GM12878 (cell line): ENCODE results near the gene GBGT1.

Source experiments
- BCLAF1 ChIP-seq: fragments of 450-650 bp; IDR thresholded peaks from 2 replicates; pipeline ENCODE4 v1.6.1; 2017; ENCODE audit warnings: antibody characterized with exemption, mild to moderate bottlenecking, moderate library complexity
- CTCF ChIP-seq, 3 experiments: IDR thresholded peaks in 2 of 3; conservative IDR thresholded peaks in 1 of 3; 2 replicates each; pipeline ENCODE4 v1.5.1; 2011; ENCODE audit warnings: low read depth in 3 of 3, low read length in 3 of 3, mild to moderate bottlenecking in 3 of 3, control low read depth in 2 of 3, moderate library complexity in 2 of 3, inconsistent platforms in 1 of 3, mixed read lengths in 1 of 3; ENCODE audit not compliant: control insufficient read depth in 2 of 3, insufficient read depth in 1 of 3; ENCODE audit errors: extremely low read depth in 1 of 3
- E4F1 ChIP-seq: fragments of 450-650 bp; IDR thresholded peaks from 2 replicates; pipeline ENCODE4 v1.6.1; 2018; ENCODE audit warnings: borderline replicate concordance, mild to moderate bottlenecking; ENCODE audit not compliant: partially characterized antibody
- EED ChIP-seq: sonication (generic); IDR thresholded peaks from 2 replicates; pipeline ENCODE4 v1.6.1; 2016; ENCODE audit warnings: antibody characterized with exemption, low read depth
- IKZF1 ChIP-seq: fragments of 450-650 bp; conservative IDR thresholded peaks from 2 replicates; pipeline ENCODE4 v1.6.1; 2017; ENCODE audit warnings: antibody characterized with exemption, mild to moderate bottlenecking
- MLLT1 ChIP-seq: fragments of 450-650 bp; IDR thresholded peaks from 2 replicates; pipeline ENCODE4 v1.6.1; 2016; ENCODE audit warnings: mild to moderate bottlenecking
- NFXL1 ChIP-seq: fragments of 450-650 bp; IDR thresholded peaks from 2 replicates; pipeline ENCODE4 v1.6.1; 2017; ENCODE audit warnings: antibody characterized with exemption, mild to moderate bottlenecking, borderline replicate concordance
- POLR2AphosphoS5 ChIP-seq: IDR thresholded peaks from 2 replicates; pipeline ENCODE4 v1.6.1; 2011; ENCODE audit warnings: mild to moderate bottlenecking, low read length, inconsistent platforms
- PRDM15 ChIP-seq: fragments of 450-650 bp; formaldehyde crosslinking; IDR thresholded peaks from 2 replicates; pipeline ENCODE4 v1.4.0; 2020; ENCODE audit warnings: mild to moderate bottlenecking, moderate library complexity
- RAD21 ChIP-seq: IDR thresholded peaks from 2 replicates; pipeline ENCODE4 v1.6.1; 2011; ENCODE audit warnings: mild to moderate bottlenecking, low read depth, low read length, moderate library complexity; ENCODE audit not compliant: insufficient read depth
- REST ChIP-seq: IDR thresholded peaks from 2 replicates; pipeline ENCODE4 v1.6.1; 2012; ENCODE audit warnings: mild to moderate bottlenecking, low read depth, low read length
- USF1 ChIP-seq: IDR thresholded peaks from 2 replicates; pipeline ENCODE4 v1.6.1; 2011; ENCODE audit warnings: borderline replicate concordance, low read depth, mild to moderate bottlenecking, moderate library complexity, mixed read lengths, low read length; ENCODE audit not compliant: insufficient read depth; ENCODE audit errors: extremely low read length
- YY1 ChIP-seq: IDR thresholded peaks from 2 replicates; pipeline ENCODE4 v1.6.1; 2011; ENCODE audit warnings: low read depth, mild to moderate bottlenecking, low read length
- ZBTB11 ChIP-seq: fragments of 450-650 bp; formaldehyde crosslinking; IDR thresholded peaks from 2 replicates; pipeline ENCODE4 v1.5.0; 2022; ENCODE audit warnings: mild to moderate bottlenecking, missing genetic modification characterization

- TF ChIP-seq POLR2AphosphoS5 = no peak
- no peak for TF ChIP-seq CTCF (IDR thresholded peaks at IDR 0.05 in 2 of 3, conservative IDR thresholded peaks at IDR 0.05 in 1 of 3; ENCODE audit: control insufficient read depth in 2 of 3, extremely low read depth in 1 of 3, insufficient read depth in 1 of 3, low read depth in 3 of 3, low read length in 3 of 3)
- no peak for TF ChIP-seq YY1
- no peak for TF ChIP-seq BCLAF1
- TF ChIP-seq RAD21 = no peak
- no peak for TF ChIP-seq IKZF1
- TF ChIP-seq PRDM15 (CRISPR knock-in tag) = no peak
- no peak for TF ChIP-seq REST
- TF ChIP-seq USF1 = no peak
- TF ChIP-seq E4F1 = no peak
- TF ChIP-seq NFXL1 = no peak
- no peak for TF ChIP-seq MLLT1
- no peak for TF ChIP-seq EED
- TF ChIP-seq ZBTB11 (CRISPR knock-in tag) = no peak
Measured at GRCh38 chr9:133131506-133131905, 32.2 kb downstream of the GBGT1 start.
